GM04503 (cell line): ENCODE data around the gene CADPS2.
"Not testable (repeated sequence)": the region's sequence is repeated elsewhere in the genome, so short reads cannot be mapped to it uniquely, and the experiment has no call there.

ENCODE experiments used
- DNase-seq: peaks from one replicate; pipeline ENCODE4 v3.0.0-alpha.2; 2012; ENCODE audit warnings: low read depth

Gene CADPS2

GRCh38 chr7:122674502-122674901 lies 211.8 kb downstream of the CADPS2 start:
- no peak for DNase-seq

GRCh38 chr7:122673951-122674350 lies 212.3 kb downstream of the CADPS2 start:
- no peak for DNase-seq

- DNase-seq: no peak
Measured at GRCh38 chr7:122672536-122672935, 213.7 kb downstream of the CADPS2 start.

- no peak for DNase-seq
Measured at GRCh38 chr7:122663733-122664132, 222.5 kb downstream of the CADPS2 start.

- DNase-seq: no peak
Measured at GRCh38 chr7:122658856-122659255, 227.4 kb downstream of the CADPS2 start.

GRCh38 chr7:122653685-122654084 lies 232.6 kb downstream of the CADPS2 start:
- DNase-seq: no peak

GRCh38 chr7:122652876-122653275 lies 233.4 kb downstream of the CADPS2 start:
- no peak for DNase-seq

GRCh38 chr7:122651451-122651850 lies 234.8 kb downstream of the CADPS2 start:
- DNase-seq: no peak

GRCh38 chr7:122643250-122643649 lies 243.0 kb downstream of the CADPS2 start:
- no peak for DNase-seq

- no peak for DNase-seq
Measured at GRCh38 chr7:122638459-122638858, 247.8 kb downstream of the CADPS2 start.

- no peak for DNase-seq
Measured at GRCh38 chr7:122637784-122638183, 248.5 kb downstream of the CADPS2 start.

- not testable (repeated sequence) for DNase-seq
Measured at GRCh38 chr7:122635481-122635880, 250.8 kb downstream of the CADPS2 start.

GRCh38 chr7:122633472-122633871 lies 252.8 kb downstream of the CADPS2 start:
- DNase-seq: no peak

- no peak for DNase-seq
Measured at GRCh38 chr7:122632238-122632637, 254.0 kb downstream of the CADPS2 start.

GRCh38 chr7:122629412-122629953 lies 256.8 kb downstream of the CADPS2 start:
- DNase-seq: no peak

- no peak for DNase-seq
Measured at GRCh38 chr7:122628651-122629411, 257.4 kb downstream of the CADPS2 start.

- DNase-seq: no peak
Measured at GRCh38 chr7:122626785-122627184, 259.5 kb downstream of the CADPS2 start.

- DNase-seq: no peak
Measured at GRCh38 chr7:122622682-122623081, 263.6 kb downstream of the CADPS2 start.

GRCh38 chr7:122619664-122620063 lies 266.6 kb downstream of the CADPS2 start:
- DNase-seq: no peak

- no peak for DNase-seq
Measured at GRCh38 chr7:122618585-122619189, 267.6 kb downstream of the CADPS2 start.

GRCh38 chr7:122616951-122617350 lies 269.3 kb downstream of the CADPS2 start:
- no peak for DNase-seq

GRCh38 chr7:122605929-122606328 lies 280.3 kb downstream of the CADPS2 start:
- DNase-seq: no peak

GRCh38 chr7:122604251-122604650 lies 282.0 kb downstream of the CADPS2 start:
- no peak for DNase-seq

- no peak for DNase-seq
Measured at GRCh38 chr7:122602800-122603199, 283.5 kb downstream of the CADPS2 start.
